Glomerular visceral epithelial cell (primary cell): Measurements from ENCODE around the gene SRRM1.
"Not testable (repeated sequence)": the region's sequence is repeated elsewhere in the genome, so short reads cannot be mapped to it uniquely, and the experiment has no call there.

Experiments
- DNase-seq: peaks from one replicate; pipeline ENCODE4 v3.0.0-alpha.2; 2016; ENCODE audit errors: extremely low spot score

The SRRM1 gene

GRCh38 chr1:24644100-24644384 lies 940 bp downstream of the SRRM1 start:
- DNase-seq: peak; percentile 19

GRCh38 chr1:24648919-24649318 lies 5.8 kb downstream of the SRRM1 start:
- DNase-seq: no peak

- DNase-seq: no peak
Measured at GRCh38 chr1:24652382-24652781, 9.3 kb downstream of the SRRM1 start.

- no peak for DNase-seq
Measured at GRCh38 chr1:24654010-24654409, 10.9 kb downstream of the SRRM1 start.

DNA sequence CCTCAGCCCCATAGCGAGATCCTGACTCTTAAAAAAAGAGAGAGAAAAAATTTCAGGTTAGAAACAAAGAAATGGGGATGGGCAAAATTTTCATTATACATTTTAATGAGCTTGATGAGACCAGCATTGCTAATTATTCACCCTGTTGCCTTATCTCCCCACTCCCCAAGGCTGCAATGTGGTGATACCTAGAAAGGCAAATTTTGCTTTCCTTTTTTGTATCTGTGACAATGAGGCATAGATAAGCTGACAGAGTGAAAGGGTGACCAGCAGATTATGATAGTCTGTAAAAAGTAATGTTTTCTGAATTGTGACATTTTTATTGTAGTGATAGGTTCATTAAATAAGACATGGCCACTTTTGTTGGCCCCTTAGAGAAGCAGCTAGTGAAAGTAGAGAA lies 12.9 kb downstream of the SRRM1 start:
- no peak for DNase-seq

DNA sequence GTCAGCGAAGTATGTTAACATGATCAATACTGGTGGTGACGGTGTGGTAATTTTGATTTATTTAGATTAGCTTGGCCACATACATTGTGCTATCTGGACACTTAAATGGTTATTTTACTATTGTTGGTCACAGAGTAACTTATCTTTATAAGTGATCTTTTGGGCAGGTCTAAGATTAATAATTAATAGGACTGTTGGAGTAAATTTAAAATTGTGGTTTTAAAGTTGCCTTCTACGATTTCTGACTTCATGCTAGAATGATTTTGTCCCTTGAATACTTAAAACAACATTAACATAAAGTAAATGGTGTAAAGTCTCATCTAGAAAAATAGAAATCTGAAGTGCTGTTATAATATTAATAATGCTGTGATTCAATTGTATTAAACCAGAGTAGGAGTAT lies 14.7 kb downstream of the SRRM1 start:
- DNase-seq: peak; percentile 31

DNA sequence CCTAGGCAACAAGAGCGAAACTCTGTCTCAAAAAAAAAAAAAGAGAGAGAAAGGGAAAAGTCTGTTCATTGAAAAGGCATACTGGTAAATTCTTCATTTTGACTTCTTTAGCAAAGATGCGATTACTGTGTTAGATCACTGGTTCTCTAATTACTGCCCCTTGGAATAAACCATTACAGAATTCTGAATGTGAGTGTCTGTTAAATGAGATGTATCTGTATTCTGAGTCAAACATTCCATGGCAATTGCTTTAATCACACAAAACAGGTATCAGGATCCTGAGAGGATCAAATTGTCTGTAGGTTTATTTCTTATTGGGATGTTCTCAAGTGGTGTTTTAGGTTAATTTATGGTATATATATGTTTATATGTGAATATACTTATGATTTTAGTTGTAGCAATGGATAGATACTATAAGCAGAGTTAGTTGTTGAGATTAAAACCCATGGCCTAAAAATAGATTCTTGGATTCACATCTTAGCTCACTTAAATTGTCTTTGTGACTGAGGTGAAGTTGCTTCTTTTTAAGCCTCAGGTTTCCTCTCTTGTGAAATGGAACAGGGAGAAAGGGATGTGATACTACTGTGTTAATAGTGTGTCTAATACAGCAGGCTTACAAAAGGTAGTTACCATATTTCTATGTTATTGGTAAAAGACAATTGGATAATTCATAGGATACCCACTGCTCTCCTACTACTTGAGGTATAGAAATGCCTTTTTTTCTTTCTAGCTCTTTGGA lies 16.2 kb downstream of the SRRM1 start:
- DNase-seq: no peak

DNA sequence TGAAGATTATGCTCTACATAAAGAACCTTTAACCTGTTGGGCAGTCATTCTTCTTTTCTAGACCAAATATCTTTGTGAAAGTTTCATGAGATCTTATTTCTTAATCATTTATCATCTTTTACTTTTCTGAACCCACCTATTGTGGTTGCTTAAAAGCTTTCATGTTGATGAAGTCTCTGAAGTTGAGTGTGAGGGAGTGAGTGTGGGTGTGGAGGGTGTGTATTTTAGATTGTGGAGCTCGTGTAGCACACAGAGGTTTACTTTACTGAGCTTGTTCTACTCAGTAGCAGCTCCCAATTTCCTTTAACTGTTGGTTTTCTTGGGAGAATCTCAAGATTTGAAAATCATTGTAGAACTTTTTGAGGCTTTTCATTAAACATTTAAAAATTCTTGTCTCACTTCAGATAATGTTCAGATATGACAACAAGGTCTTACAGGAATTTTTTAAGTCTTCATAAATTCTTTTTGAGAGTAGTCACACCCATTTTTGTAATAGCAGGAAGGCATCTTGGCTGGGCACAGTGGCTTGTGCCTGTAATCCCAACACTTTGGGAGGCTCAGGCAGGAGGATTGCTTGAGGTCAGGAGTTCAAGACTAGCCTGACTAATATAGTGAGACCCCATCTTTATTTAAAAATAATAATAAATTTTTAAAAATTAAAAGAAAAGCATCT lies 17.0 kb downstream of the SRRM1 start:
- DNase-seq: no peak

- no peak for DNase-seq
Measured at GRCh38 chr1:24664507-24665033, 21.5 kb downstream of the SRRM1 start.

DNA sequence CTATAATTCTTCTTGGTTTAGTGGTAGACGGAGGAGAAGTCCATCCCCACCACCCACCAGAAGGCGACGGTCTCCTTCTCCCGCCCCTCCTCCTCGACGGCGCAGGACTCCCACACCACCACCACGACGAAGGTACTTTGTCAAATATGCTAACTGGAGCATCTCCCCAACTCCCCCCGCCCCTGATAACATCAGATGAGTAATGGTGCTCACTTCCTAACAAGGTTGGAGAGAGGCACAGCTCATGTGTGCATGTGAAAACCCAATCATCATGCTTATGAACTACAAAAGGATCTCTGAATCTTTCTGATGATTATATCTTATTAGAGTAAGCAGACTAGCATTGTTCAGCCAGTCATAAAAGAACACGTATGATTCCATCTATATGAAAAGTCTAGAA lies 23.7 kb downstream of the SRRM1 start:
- DNase-seq: no peak

GRCh38 chr1:24671372-24671771 lies 28.3 kb downstream of the SRRM1 start:
- not testable (repeated sequence) for DNase-seq

- DNase-seq: not testable (repeated sequence)
Measured at GRCh38 chr1:24672686-24673085, 29.6 kb downstream of the SRRM1 start.

DNA sequence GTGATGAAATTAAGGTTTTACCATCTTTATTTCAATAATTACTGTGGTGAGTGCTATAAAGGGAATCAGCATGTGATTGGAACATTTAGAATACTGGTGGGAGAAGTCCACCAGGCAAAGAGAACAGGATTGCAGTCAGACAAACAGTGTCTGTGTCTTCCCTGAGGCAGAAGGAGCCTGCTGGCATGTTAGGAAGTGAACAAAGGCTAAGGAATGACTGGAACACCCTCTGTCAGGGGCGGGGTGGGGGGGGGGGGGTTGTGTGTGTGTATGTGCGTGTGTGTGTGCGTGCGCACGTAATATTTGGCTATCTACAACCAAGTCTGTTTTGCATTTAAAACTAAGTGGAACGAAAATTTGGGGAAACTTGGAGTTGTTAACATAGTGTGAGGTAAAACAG lies 30.2 kb downstream of the SRRM1 start:
- no peak for DNase-seq

- not testable (repeated sequence) for DNase-seq
Measured at GRCh38 chr1:24678421-24678820, 35.3 kb downstream of the SRRM1 start.

- DNase-seq: no peak
Measured at GRCh38 chr1:24679725-24680124, 36.6 kb downstream of the SRRM1 start.

DNA sequence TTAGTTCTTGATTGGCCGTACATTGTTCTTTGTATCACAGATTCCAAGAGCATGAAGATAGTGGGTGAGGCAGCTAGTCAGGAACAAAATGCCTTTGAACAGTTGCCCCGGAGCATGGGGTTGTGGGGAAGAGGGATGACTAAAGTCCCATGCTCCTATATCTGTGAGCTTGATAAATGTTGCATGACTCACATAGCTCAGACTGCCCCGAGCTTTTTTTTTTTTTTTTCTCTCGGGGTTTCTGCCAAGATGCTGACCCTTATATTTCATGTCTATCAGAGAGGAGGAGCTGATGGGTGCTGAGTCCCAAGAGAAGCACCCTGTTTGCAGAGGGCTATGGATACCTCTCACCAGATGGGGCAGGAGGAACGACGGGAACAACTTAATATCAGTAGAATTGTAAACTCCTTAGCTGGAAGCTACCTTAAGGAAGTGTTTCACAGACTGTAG lies 40.6 kb downstream of the SRRM1 start:
- DNase-seq: peak; percentile 92

DNA sequence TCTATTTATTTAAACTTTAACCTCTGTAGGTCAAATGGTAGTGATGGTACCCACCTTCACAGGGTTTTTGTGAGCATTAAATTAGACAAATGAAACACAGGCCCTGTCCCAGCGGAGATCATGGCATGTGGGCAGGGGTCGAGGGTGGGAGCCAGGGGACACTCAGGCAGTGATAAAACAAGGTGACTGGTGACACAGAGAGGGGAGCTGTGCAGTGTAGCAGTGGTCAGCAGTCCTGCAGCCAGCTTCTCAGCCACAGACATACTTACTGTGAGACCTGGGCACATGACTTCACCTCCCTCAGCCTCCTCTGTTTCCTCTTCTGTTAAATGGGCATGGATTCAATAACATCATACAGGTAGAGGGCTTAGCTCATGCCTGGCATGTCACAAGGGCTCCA lies 44.9 kb downstream of the SRRM1 start:
- DNase-seq: no peak

DNA sequence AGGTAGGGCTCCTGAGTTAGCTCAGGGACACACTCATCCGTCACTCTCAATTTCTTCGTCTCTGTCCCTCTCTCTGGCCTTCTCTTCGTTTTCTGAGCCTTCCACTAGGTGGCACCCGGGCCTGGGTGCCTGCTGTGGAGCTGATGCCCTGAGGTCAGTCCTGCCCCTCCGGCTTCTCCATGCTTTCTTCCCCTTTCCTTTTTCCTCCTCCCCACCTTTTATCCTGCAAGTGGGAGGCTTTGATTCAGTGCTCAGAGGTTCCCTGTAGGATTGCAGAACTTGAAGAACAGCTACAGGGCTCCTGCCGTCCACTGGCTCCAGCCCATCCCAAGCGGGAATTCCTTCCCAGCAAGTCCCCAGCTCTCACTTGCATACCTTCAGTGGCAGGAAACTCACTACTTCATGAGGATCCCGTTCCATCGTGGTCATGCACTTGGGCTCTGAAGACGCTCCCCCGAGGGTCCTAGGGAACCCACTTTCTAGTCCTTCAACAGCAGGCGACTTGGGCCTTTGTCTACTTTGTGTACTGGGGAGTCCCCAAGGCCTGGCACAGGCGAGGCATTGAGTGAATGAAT lies 45.6 kb downstream of the SRRM1 start:
- DNase-seq: peak; percentile 78

- DNase-seq: no peak
Measured at GRCh38 chr1:24691051-24691450, 47.9 kb downstream of the SRRM1 start.

GRCh38 chr1:24692351-24692980 lies 49.4 kb downstream of the SRRM1 start:
- DNase-seq: no peak

DNA sequence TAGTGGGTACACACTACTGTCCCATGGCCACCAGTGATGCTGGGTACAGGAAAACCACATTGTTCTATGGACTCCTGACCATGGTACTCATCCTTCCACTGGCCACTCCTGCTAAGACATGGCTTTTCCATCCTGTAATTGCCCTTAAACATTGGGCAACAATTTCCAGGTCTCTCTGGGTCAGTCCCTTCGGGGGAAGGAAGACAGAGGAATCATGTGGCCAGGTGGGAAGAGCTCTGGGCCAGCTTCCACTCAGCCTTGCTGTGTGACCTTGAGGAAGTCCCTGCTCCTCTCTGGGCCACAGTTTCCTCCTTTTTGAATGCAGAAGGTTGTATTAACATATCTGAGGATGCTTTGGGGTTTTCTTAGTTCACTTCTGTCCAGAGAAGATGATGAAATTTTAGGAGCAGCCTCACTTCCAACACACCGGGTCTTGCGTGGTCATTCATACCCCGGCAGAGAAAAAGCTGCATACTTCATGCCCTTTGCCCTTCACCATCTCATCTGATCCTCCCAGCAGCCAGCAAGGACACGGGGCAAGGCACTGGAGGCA lies 50.8 kb downstream of the SRRM1 start:
- DNase-seq: no peak

DNA sequence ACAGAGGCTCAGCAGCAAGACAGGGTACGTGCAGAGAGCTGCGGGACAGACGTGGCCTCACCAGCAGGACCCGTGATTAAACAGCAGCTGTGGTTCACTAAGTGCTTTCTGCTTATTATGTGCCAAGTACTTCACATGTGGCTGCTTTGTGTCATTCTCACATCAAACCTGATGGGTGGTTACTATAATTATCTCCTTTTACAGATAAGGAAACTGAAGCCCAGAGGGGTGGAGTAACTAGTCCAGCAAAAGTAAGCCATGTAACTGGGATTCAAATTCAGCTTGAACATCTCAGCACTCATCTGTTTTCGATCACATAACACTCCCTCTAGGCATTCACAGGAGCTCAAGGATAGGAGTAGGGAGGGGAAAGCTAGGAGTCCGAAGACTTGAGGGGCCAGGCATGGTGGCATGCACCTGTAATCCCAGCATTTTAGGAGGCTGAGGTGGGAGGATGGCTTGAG lies 51.3 kb downstream of the SRRM1 start:
- DNase-seq: no peak
